Measurements from ENCODE around the gene TLX2.

DNA sequence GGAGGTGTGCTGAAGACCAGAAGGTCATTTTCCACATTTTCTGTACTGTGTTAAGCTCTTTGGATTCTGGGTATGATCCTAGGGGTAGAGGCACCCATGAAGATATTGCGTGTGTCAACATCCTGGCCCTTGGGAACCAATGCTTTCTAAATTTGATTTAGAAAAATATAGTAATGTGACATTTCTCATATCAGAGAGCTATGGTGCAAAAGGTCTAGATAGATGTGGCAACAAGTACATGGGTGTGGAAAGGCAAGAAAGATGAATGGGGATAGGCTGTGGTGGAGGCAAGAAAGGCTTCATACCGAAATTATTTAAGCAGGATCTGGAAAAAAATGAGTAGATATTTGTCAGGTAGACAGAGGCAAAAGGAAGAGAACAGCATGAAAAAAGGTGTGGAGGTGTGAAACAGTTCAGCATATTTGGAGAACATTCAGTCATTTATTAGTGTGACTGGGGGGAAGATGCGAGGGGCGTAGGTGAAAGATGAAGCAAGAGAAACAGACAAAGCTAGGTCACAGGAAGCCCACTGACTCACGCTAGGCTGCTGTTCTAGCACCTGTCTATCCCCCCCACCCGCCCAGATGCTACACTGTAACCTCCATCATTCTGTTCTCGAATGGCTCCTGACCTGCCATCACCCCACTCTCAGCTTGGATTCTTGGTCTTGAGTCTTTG lies 52.0 kb downstream of the TLX2 start:
- TF ChIP-seq CTCF (IDR thresholded peaks at IDR 0.05) (no peak), POLR2A (IDR thresholded peaks at IDR 0.05) (no peak)
